Sigmoid colon (tissue), 7 donors: ENCODE measurements around the gene EIF3I. TPM values are rescaled to one million over a fixed set of nuclear protein-coding genes. Genes with fewer than 3 reads are reported as not detected.

Experiments
- DNase-seq: peaks from one replicate; pipeline ENCODE4 v3.0.0-alpha.2; 2019
- H3K27ac ChIP-seq, 4 donors: fragments of 200-600 bp; sonication (generic); one replicate each; pipeline ENCODE4 v1.5.1; 2016 to 2019; ENCODE audit warnings: mild to moderate bottlenecking in 1 of 4
- H3K27me3 ChIP-seq, 3 donors: fragments of 200-600 bp; sonication (generic); one replicate each; pipeline ENCODE4 v1.5.1; 2019; ENCODE audit warnings: mild to moderate bottlenecking in 1 of 3
- H3K36me3 ChIP-seq, 4 donors: fragments of 200-600 bp; sonication (generic); one replicate each; pipeline ENCODE4 v1.5.1; 2016 to 2019
- H3K4me1 ChIP-seq, 4 donors: fragments of 200-600 bp; sonication (generic); one replicate each; pipeline ENCODE4 v1.5.1; 2017 to 2019
- H3K4me3 ChIP-seq, 4 donors: fragments of 200-600 bp; sonication (generic); one replicate each; pipeline ENCODE4 v1.5.1; 2017 to 2019; ENCODE audit warnings: mild to moderate bottlenecking in 2 of 4, moderate library complexity in 1 of 4
- H3K9me3 ChIP-seq, 4 donors: fragments of 200-600 bp in 3 of 4; sonication (generic) in 3 of 4; one replicate each; pipeline versions ENCODE4 v1.5.1 to v1.6.1; 2013 to 2019
- POLR2AphosphoS5 ChIP-seq, 4 donors: sonication (generic); formaldehyde crosslinking; IDR thresholded peaks; one replicate each; pipeline ENCODE4 v1.6.1; 2017; ENCODE audit warnings: antibody characterized with exemption in 4 of 4
- WGBS, 2 donors: extraction: QIAGEN DNeasy Blood & Tissue Kit; methylation state at CpG; one replicate each; pipeline ENCODE4 v1.1.7; 2013; 5-methylcytosine and 5-hydroxymethylcytosine counted together
- intact Hi-C: fragments of 100-400 bp; cut with DNase I; formaldehyde crosslinking; loops from one replicate; pipeline ENCODE4 v1.15.1; 2023
- polyA plus RNA-seq, 3 donors: library from polyadenylated mRNA; stranded (reverse); fragments of 200-250 nt; gene quantifications; one replicate each; pipeline ENCODE4 v1.2.3, GENCODE V29; 2013
- small RNA-seq, 3 donors: library from RNA; depleted of rRNA; stranded (forward); fragments of <200 nt; gene quantifications; one replicate each; pipeline ENCODE3, GENCODE V24; 2016
- total RNA-seq, 4 donors: library from RNA; depleted of rRNA; stranded (reverse); fragments of >200 nt; gene quantifications; one replicate each; pipeline ENCODE4 v1.1.0, GENCODE V29; 2016
- TF ChIP-seq, protein P1 (sequence below), 4 experiments: fragments of 450-650 bp in 3 of 4; fragments of 200-600 bp in 1 of 4; IDR thresholded peaks; one replicate each; pipeline ENCODE4 v1.5.1; 2016 to 2019; ENCODE audit warnings: antibody characterized with exemption in 4 of 4, mild to moderate bottlenecking in 3 of 4, moderate library complexity in 2 of 4
- donor health status: healthy with polysubstance abuse.
- donor health status: Bipolar disorder and iron deficiency.
- donor health status: healthy.

EIF3I gene
- total and polyA plus RNA-seq, 7 donors = 163 to 226 (median 173) TPM

DNA sequence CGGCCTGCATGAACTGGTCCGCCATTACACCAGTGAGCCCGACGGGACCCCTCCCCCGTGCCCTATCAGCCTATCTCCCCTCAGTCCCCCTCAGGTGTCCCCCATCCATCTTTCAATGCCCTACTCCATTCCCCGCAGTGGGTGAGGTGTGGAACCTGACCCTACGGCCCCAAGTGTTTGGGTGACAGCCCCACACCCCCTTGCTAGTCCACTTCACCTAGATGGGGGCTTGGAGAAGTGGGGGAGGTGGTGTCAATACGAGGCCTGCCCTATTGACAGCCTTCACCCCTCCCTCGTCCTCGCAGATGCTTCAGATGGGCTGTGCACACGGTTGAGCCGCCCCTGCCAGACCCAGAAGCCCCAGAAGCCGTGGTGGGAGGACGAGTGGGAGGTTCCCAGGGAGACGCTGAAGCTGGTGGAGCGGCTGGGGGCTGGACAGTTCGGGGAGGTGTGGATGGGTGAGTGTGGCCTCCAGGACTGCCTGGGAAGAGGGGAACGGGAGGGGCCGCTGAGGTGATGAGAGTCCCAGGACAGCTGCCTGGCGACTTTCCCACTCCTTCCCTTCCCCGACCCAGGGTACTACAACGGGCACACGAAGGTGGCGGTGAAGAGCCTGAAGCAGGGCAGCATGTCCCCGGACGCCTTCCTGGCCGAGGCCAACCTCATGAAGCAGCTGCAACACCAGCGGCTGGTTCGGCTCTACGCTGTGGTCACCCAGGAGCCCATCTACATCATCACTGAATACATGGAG lies 54.0 kb downstream of the EIF3I start:
- H3K4me1 ChIP-seq = no peaks in the 10 kb centered on the region
- no peak overlapping the region for H3K27ac ChIP-seq
- intact Hi-C loops = no loop called here
- H3K27me3 ChIP-seq = peaks cover 8 to 40% (median 26%) of the 10 kb centered on the region in 3 donors
- no peak overlapping the region for H3K4me3 ChIP-seq
- H3K36me3 ChIP-seq = no peaks in the 10 kb centered on the region
- DNase-seq = no peak
- 90 to 91% methylated on average over 30 of the region's 30 CpGs for WGBS, 2 donors
- no peaks in the 10 kb centered on the region for H3K9me3 ChIP-seq
- TF ChIP-seq, protein P1, sequence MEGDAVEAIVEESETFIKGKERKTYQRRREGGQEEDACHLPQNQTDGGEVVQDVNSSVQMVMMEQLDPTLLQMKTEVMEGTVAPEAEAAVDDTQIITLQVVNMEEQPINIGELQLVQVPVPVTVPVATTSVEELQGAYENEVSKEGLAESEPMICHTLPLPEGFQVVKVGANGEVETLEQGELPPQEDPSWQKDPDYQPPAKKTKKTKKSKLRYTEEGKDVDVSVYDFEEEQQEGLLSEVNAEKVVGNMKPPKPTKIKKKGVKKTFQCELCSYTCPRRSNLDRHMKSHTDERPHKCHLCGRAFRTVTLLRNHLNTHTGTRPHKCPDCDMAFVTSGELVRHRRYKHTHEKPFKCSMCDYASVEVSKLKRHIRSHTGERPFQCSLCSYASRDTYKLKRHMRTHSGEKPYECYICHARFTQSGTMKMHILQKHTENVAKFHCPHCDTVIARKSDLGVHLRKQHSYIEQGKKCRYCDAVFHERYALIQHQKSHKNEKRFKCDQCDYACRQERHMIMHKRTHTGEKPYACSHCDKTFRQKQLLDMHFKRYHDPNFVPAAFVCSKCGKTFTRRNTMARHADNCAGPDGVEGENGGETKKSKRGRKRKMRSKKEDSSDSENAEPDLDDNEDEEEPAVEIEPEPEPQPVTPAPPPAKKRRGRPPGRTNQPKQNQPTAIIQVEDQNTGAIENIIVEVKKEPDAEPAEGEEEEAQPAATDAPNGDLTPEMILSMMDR (IDR thresholded peaks at IDR 0.05) = no peak
- no peak for TF ChIP-seq POLR2AphosphoS5 (IDR thresholded peaks at IDR 0.05)

Small RNA genes lying within 50 kb of the gene (small RNA-seq; reads per million reads assigned to genes)
- gene RF00017 = 0 reads per million in 3 donors

Other genes starting within 250 kb of the EIF3I start
- gene KHDRBS1, start 208.5 kb upstream of the EIF3I start, total RNA-seq = 10 to 100 TPM; 67.2 to 80.6 (median 73.6) TPM
- 10 to 100 TPM; 58.0 to 83.7 (median 66.1) TPM for gene KHDRBS1, start 208.5 kb upstream of the EIF3I start, polyA plus RNA-seq
- gene TMEM39B, start 149.5 kb upstream of the EIF3I start, total RNA-seq = 1 to 10 TPM; 2.0 to 6.7 (median 3.7) TPM
- gene TMEM39B, start 149.5 kb upstream of the EIF3I start, polyA plus RNA-seq = 10 to 100 TPM in 1 of 3 donors, 1 to 10 TPM in 2; 3.6 to 11.9 (median 3.7) TPM
- gene KPNA6, start 114.4 kb upstream of the EIF3I start, total RNA-seq = 10 to 100 TPM; 33.4 to 47.0 (median 41.6) TPM
- gene KPNA6, start 114.4 kb upstream of the EIF3I start, polyA plus RNA-seq = 10 to 100 TPM in 1 of 3 donors, 1 to 10 TPM in 2; 6.0 to 15.3 (median 9.5) TPM
- gene TXLNA, start 42.7 kb upstream of the EIF3I start, total RNA-seq = 10 to 100 TPM; 28.9 to 46.7 (median 36.7) TPM
- gene TXLNA, start 42.7 kb upstream of the EIF3I start, polyA plus RNA-seq = 10 to 100 TPM in 2 of 3 donors, 1 to 10 TPM in 1; 9.0 to 35.4 (median 11.6) TPM
- gene CCDC28B, start 21.8 kb upstream of the EIF3I start, total RNA-seq = 10 to 100 TPM in 1 of 4 donors, 1 to 10 TPM in 3; 3.9 to 15.0 (median 6.9) TPM
- gene CCDC28B, start 21.8 kb upstream of the EIF3I start, polyA plus RNA-seq = 1 to 10 TPM; 3.7 to 9.3 (median 4.2) TPM
- 1 to 10 TPM in 3 of 4 donors, under 1 TPM in 1; 0.81 to 3.9 (median 2.1) TPM for gene IQCC, start 16.7 kb upstream of the EIF3I start, total RNA-seq
- 1 to 10 TPM in 2 of 3 donors, under 1 TPM in 1; 0.60 to 2.5 (median 1.4) TPM for gene IQCC, start 16.7 kb upstream of the EIF3I start, polyA plus RNA-seq
- gene DCDC2B, start 13.3 kb upstream of the EIF3I start, total RNA-seq = not detected
- gene DCDC2B, start 13.3 kb upstream of the EIF3I start, polyA plus RNA-seq = under 1 TPM in 1 of 3 donors, not detected in 2; 0.04 TPM
- 10 to 100 TPM in 2 of 4 donors, 1 to 10 TPM in 2; 6.4 to 20.8 (median 10.1) TPM for gene TMEM234, start 54 bp upstream of the EIF3I start, total RNA-seq
- gene TMEM234, start 54 bp upstream of the EIF3I start, polyA plus RNA-seq = 10 to 100 TPM in 1 of 3 donors, 1 to 10 TPM in 2; 4.4 to 23.1 (median 7.2) TPM
- 1 to 10 TPM in 2 of 4 donors, under 1 TPM in 1, not detected in 1; 0.71 to 3.0 (median 2.2) TPM for gene FAM167B, start 24.8 kb downstream of the EIF3I start, total RNA-seq
- 1 to 10 TPM; 3.0 to 9.0 (median 3.6) TPM for gene FAM167B, start 24.8 kb downstream of the EIF3I start, polyA plus RNA-seq
- under 1 TPM in 3 of 4 donors, not detected in 1; 0.36 to 0.81 (median 0.49) TPM for gene LCK, start 28.9 kb downstream of the EIF3I start, total RNA-seq
- 10 to 100 TPM in 1 of 3 donors, 1 to 10 TPM in 1, under 1 TPM in 1; 0.92 to 37.3 (median 1.8) TPM for gene LCK, start 28.9 kb downstream of the EIF3I start, polyA plus RNA-seq
- 10 to 100 TPM; 47.1 to 68.0 (median 55.6) TPM for gene HDAC1, start 69.7 kb downstream of the EIF3I start, total RNA-seq
- 100 to 1,000 TPM; 163 to 215 (median 180) TPM for gene HDAC1, start 69.7 kb downstream of the EIF3I start, polyA plus RNA-seq
- 1 to 10 TPM; 4.1 to 9.7 (median 6.6) TPM for gene MARCKSL1, start 113.8 kb downstream of the EIF3I start, total RNA-seq
- gene MARCKSL1, start 113.8 kb downstream of the EIF3I start, polyA plus RNA-seq = 100 to 1,000 TPM; 120 to 158 (median 141) TPM
- 10 to 100 TPM in 1 of 4 donors, 1 to 10 TPM in 3; 3.5 to 13.8 (median 5.6) TPM for gene FAM229A, start 140.1 kb downstream of the EIF3I start, total RNA-seq
- 1 to 10 TPM in 2 of 3 donors, under 1 TPM in 1; 0.60 to 7.5 (median 1.2) TPM for gene FAM229A, start 140.1 kb downstream of the EIF3I start, polyA plus RNA-seq
- gene TSSK3, start 140.1 kb downstream of the EIF3I start, total RNA-seq = 1 to 10 TPM in 3 of 4 donors, not detected in 1; 1.5 to 2.2 (median 2.1) TPM
- 1 to 10 TPM in 1 of 3 donors, not detected in 2; 1.1 TPM for gene TSSK3, start 140.1 kb downstream of the EIF3I start, polyA plus RNA-seq
- gene BSDC1, start 172.0 kb downstream of the EIF3I start, total RNA-seq = 10 to 100 TPM; 52.8 to 76.7 (median 62.1) TPM
- 10 to 100 TPM; 46.2 to 52.0 (median 50.7) TPM for gene BSDC1, start 172.0 kb downstream of the EIF3I start, polyA plus RNA-seq
- gene ZBTB8B, start 242.7 kb downstream of the EIF3I start, total RNA-seq = under 1 TPM in 3 of 4 donors, not detected in 1; under 0.01 TPM
- gene ZBTB8B, start 242.7 kb downstream of the EIF3I start, polyA plus RNA-seq = under 1 TPM in 1 of 3 donors, not detected in 2; 0.01 TPM